Stomach (tissue), 4 donors: ENCODE results near the gene F13B.
"Not testable (repeated sequence)": the region's sequence is repeated elsewhere in the genome, so short reads cannot be mapped to it uniquely, and the experiment has no call there.

ENCODE experiments used
- POLR2A ChIP-seq, 4 donors: fragments of 450-650 bp; IDR thresholded peaks; one replicate each; pipeline ENCODE4 v1.6.1; 2016; ENCODE audit warnings: antibody characterized with exemption in 4 of 4, control low read depth in 2 of 4, mild to moderate bottlenecking in 1 of 4, moderate library complexity in 1 of 4
- TF ChIP-seq, protein P1 (sequence below), 7 experiments: fragments of 450-650 bp in 4 of 7; fragments of 200-600 bp in 3 of 7; sonication (generic) in 3 of 7; IDR thresholded peaks; one replicate each; pipeline ENCODE4 v1.5.1; 2016 to 2019; ENCODE audit warnings: antibody characterized with exemption in 7 of 7, control low read depth in 2 of 7, mild to moderate bottlenecking in 1 of 7

DNA sequence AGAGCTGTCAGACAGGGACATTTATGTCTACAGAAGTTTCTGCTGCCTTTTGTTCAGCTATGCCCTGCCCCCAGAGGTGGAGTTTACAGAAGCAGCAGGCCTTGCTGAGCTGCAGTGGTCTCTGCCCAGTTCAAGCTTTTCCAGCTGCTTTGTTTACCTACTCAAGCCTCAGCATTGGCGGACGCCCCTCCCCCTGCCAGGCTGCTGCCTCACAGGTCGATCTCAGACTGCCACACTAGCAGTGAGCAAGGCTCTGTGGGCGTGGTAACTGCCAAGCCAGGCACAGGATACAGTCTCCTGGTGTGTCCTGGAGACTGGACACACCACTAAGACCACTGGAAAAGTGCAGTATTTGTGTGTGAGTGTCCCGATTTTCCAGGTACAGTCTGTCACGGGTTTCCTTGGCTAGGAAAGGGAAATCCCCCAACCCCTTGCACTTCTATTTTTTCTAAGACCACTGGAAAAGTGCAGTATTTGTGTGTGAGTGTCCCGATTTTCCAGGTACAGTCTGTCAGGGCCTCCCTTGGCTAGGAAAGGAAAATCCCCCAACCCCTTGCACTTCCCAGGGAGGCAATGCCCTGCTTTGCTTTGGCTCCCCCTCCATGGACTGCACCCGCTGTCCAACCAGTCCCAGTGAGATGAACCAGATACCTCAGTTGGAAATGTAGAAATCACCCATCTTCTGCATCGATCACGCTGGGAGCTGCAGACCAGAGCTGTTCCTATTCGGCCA is 75.0 kb downstream of the F13B start:
- TF ChIP-seq, protein P1, sequence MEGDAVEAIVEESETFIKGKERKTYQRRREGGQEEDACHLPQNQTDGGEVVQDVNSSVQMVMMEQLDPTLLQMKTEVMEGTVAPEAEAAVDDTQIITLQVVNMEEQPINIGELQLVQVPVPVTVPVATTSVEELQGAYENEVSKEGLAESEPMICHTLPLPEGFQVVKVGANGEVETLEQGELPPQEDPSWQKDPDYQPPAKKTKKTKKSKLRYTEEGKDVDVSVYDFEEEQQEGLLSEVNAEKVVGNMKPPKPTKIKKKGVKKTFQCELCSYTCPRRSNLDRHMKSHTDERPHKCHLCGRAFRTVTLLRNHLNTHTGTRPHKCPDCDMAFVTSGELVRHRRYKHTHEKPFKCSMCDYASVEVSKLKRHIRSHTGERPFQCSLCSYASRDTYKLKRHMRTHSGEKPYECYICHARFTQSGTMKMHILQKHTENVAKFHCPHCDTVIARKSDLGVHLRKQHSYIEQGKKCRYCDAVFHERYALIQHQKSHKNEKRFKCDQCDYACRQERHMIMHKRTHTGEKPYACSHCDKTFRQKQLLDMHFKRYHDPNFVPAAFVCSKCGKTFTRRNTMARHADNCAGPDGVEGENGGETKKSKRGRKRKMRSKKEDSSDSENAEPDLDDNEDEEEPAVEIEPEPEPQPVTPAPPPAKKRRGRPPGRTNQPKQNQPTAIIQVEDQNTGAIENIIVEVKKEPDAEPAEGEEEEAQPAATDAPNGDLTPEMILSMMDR (IDR thresholded peaks at IDR 0.05): not testable (repeated sequence)
- not testable (repeated sequence) for TF ChIP-seq POLR2A (IDR thresholded peaks at IDR 0.05)
